Mesenchymal stem cell (in vitro differentiated cells and primary cell): ENCODE results near the gene FLT3LG.
"Not testable (repeated sequence)": the region's sequence is repeated elsewhere in the genome, so short reads cannot be mapped to it uniquely, and the experiment has no call there.

Experiments
- DNase-seq: peaks from one replicate; pipeline ENCODE4 v3.0.0-alpha.2; 2013
- H2AFZ ChIP-seq: one replicate; pipeline ENCODE4 v1.6.1; 2013; ENCODE audit warnings: low read depth, mild to moderate bottlenecking, control low read depth, inconsistent platforms, low read length, moderate library complexity
- H2AK5ac ChIP-seq: 2 replicates; pipeline ENCODE4 v1.6.1; 2013; ENCODE audit warnings: low read length, moderate library complexity, mild to moderate bottlenecking, inconsistent platforms; ENCODE audit not compliant: severe bottlenecking
- H2BK120ac ChIP-seq: one replicate; pipeline ENCODE4 v1.6.1; 2013; ENCODE audit warnings: low read depth, mild to moderate bottlenecking, inconsistent platforms, low read length, moderate library complexity
- H2BK12ac ChIP-seq, 2 experiments: one replicate each; pipeline ENCODE4 v1.6.1; 2013; ENCODE audit warnings: inconsistent platforms in 2 of 2, low read length in 2 of 2, mild to moderate bottlenecking in 2 of 2, moderate library complexity in 2 of 2, control low read depth in 1 of 2
- H2BK15ac ChIP-seq: one replicate; pipeline ENCODE4 v1.6.1; 2013; ENCODE audit warnings: mild to moderate bottlenecking, low read depth, inconsistent platforms; ENCODE audit not compliant: poor library complexity, severe bottlenecking
- H2BK5ac ChIP-seq: 2 replicates; pipeline ENCODE4 v1.6.1; 2013; ENCODE audit warnings: low read depth, mild to moderate bottlenecking, low read length, control low read depth, inconsistent platforms; ENCODE audit not compliant: poor library complexity, severe bottlenecking
- H3K14ac ChIP-seq, 2 experiments: one replicate each; pipeline ENCODE4 v1.6.1; 2013; ENCODE audit warnings: inconsistent platforms in 2 of 2, low read length in 2 of 2, control low read depth in 1 of 2, mild to moderate bottlenecking in 1 of 2, moderate library complexity in 1 of 2
- H3K18ac ChIP-seq, 2 experiments: one replicate each; pipeline ENCODE4 v1.6.1; 2013; ENCODE audit warnings: inconsistent platforms in 2 of 2, low read length in 2 of 2, control low read depth in 1 of 2, low read depth in 1 of 2, mild to moderate bottlenecking in 1 of 2
- H3K23ac ChIP-seq, 2 experiments: one replicate each; pipeline ENCODE4 v1.6.1; 2013; ENCODE audit warnings: inconsistent platforms in 2 of 2, low read length in 2 of 2, mild to moderate bottlenecking in 2 of 2, moderate library complexity in 2 of 2, control low read depth in 1 of 2
- H3K27ac ChIP-seq: 2 replicates; pipeline ENCODE4 v1.5.1; 2013; ENCODE audit warnings: mild to moderate bottlenecking, moderate library complexity, low read length, control low read depth, inconsistent platforms; ENCODE audit not compliant: poor library complexity, severe bottlenecking
- H3K27me3 ChIP-seq, 2 experiments: 2 replicates each; pipeline versions ENCODE4 v1.6.1 to v1.7.0; 2013; ENCODE audit warnings: low read length in 2 of 2, mild to moderate bottlenecking in 2 of 2, moderate library complexity in 2 of 2, control low read depth in 1 of 2, inconsistent platforms in 1 of 2; ENCODE audit not compliant: control insufficient read depth in 1 of 2, insufficient read depth in 1 of 2
- H3K36me3 ChIP-seq, 2 experiments: 2 replicates each; pipeline versions ENCODE4 v1.6.1 to v1.7.0; 2013; ENCODE audit warnings: low read length in 2 of 2, control low read depth in 1 of 2, inconsistent platforms in 1 of 2, low read depth in 1 of 2, mild to moderate bottlenecking in 1 of 2; ENCODE audit not compliant: insufficient read depth in 2 of 2, control insufficient read depth in 1 of 2
- H3K4ac ChIP-seq, 2 experiments: one replicate each; pipeline ENCODE4 v1.6.1; 2013; ENCODE audit warnings: inconsistent platforms in 2 of 2, low read length in 2 of 2, mild to moderate bottlenecking in 2 of 2, moderate library complexity in 2 of 2, control low read depth in 1 of 2, low read depth in 1 of 2
- H3K4me1 ChIP-seq: 2 replicates; pipeline ENCODE4 v1.6.1; 2013; ENCODE audit warnings: low read depth, low read length, control low read depth; ENCODE audit not compliant: control insufficient read depth, insufficient read depth
- H3K4me2 ChIP-seq: 2 replicates; pipeline ENCODE4 v1.6.1; 2013; ENCODE audit warnings: low read length, mild to moderate bottlenecking, inconsistent platforms; ENCODE audit not compliant: poor library complexity, severe bottlenecking
- H3K4me3 ChIP-seq, 2 experiments: 2 replicates each; pipeline versions ENCODE4 v1.5.1 to v1.7.0; 2013; ENCODE audit warnings: low read length in 2 of 2, mild to moderate bottlenecking in 2 of 2, control low read depth in 1 of 2, low read depth in 1 of 2; ENCODE audit not compliant: insufficient read depth in 1 of 2
- H3K79me1 ChIP-seq: replicated peaks from 2 replicates; pipeline ENCODE4 v1.6.1; 2013; ENCODE audit warnings: mild to moderate bottlenecking, control low read depth, low read length, inconsistent platforms; ENCODE audit not compliant: poor library complexity, severe bottlenecking
- H3K9ac ChIP-seq: 2 replicates; pipeline ENCODE4 v1.7.0; 2013; ENCODE audit warnings: mild to moderate bottlenecking, low read length, moderate library complexity
- H3K9me3 ChIP-seq: 2 replicates; pipeline ENCODE4 v1.7.0; 2013; ENCODE audit warnings: mild to moderate bottlenecking, low read length; ENCODE audit not compliant: control insufficient read depth
- H4K8ac ChIP-seq: one replicate; pipeline ENCODE4 v1.6.1; 2013; ENCODE audit warnings: inconsistent platforms, mild to moderate bottlenecking, low read length, moderate library complexity
- H4K91ac ChIP-seq: one replicate; pipeline ENCODE4 v1.6.1; 2013; ENCODE audit warnings: mild to moderate bottlenecking, low read length, inconsistent platforms
- WGBS: methylation state at CpG from one replicate; pipeline ENCODE4 v1.1.7; 2013; ENCODE audit warnings: mixed read lengths; 5-methylcytosine and 5-hydroxymethylcytosine counted together

The FLT3LG gene

DNA sequence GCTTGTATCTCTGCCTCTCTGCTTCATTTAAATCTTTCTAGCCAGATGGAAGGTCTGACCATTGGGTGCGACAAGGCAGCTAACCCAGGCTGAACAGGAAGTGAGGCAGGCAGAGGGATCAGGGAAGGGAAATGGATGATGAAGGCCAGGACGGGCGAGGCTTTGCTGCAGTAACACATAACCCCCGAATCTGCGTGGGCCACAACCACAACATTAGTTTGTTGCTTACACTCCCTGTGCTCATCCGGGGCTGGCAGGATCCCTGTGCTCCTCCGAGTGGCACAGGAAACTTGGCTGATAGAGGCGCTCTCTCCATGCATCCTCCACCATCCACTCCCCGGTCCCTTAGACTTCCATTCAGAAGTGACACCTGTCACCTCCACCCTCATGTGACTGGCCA, 1.1 kb upstream of the FLT3LG start:
- 81% methylated on average over 9 of the region's 9 CpGs for WGBS
- H3K9ac ChIP-seq, result no peak overlapping the region
- DNase-seq, result no peak

GRCh38 chr19:49473501-49473867, 531 bp upstream of the FLT3LG start:
- H4K8ac ChIP-seq, result peak overlapping the region; percentile 71
- peak overlapping the region; percentile 97 for H2AFZ ChIP-seq
- not testable (repeated sequence) for H2BK5ac ChIP-seq, H2BK12ac ChIP-seq, DNase-seq, H2AK5ac ChIP-seq, H2BK15ac ChIP-seq, H3K23ac ChIP-seq, H2BK120ac ChIP-seq, H3K27me3 ChIP-seq, H4K91ac ChIP-seq, H3K9me3 ChIP-seq, H3K79me1 ChIP-seq, H3K27ac ChIP-seq
- 86% methylated on average over 8 of the region's 9 CpGs for WGBS
- peak overlapping the region in 1 of 2 experiments; percentile 84 for H3K4me3 ChIP-seq
- H3K4me1 ChIP-seq, result peaks cover 11% of the 10 kb centered on the region
- peak overlapping the region in 1 of 2 experiments; percentile 49 for H3K14ac ChIP-seq
- peak overlapping the region in 1 of 2 experiments; percentile 19 for H3K4ac ChIP-seq
- peak overlapping the region; percentile 89 for H3K9ac ChIP-seq
- peak overlapping the region in 1 of 2 experiments; percentile 72 for H3K18ac ChIP-seq
- peaks cover 0 to 17% of the 10 kb centered on the region in 2 experiments for H3K36me3 ChIP-seq
- H3K4me2 ChIP-seq, result peak overlapping the region; percentile 81

More for the DNA sequence above, 1.1 kb upstream of the FLT3LG start:
- Histone ChIP-seq H3K4me1 (peaks cover 11% of the 10 kb centered on the region), H3K9me3 (no peaks in the 10 kb centered on the region), H3K79me1 (no peaks in the 10 kb centered on the region), H2AK5ac (no peak overlapping the region), H3K23ac (no peak overlapping the region), H2BK120ac (no peak overlapping the region), H3K18ac (no peak overlapping the region), H2AFZ (no peak overlapping the region), H3K4ac (no peak overlapping the region), H2BK15ac (no peak overlapping the region), H4K8ac (no peak overlapping the region), H2BK12ac (peak overlapping the region in 1 of 2 experiments; percentile 38), H3K27ac (no peak overlapping the region), H4K91ac (no peak overlapping the region), H3K27me3 (peaks cover 0 to 7% of the 10 kb centered on the region in 2 experiments), H3K4me2 (no peak overlapping the region), H3K14ac (no peak overlapping the region), H3K36me3 (peaks cover 0 to 22% of the 10 kb centered on the region in 2 experiments), H3K4me3 (no peak overlapping the region), H2BK5ac (no peak overlapping the region)

GRCh38 chr19:49474542-49474924, 518 bp downstream of the FLT3LG start:
- H2BK12ac ChIP-seq, result peak overlapping the region in 1 of 2 experiments; percentile 37
- no peak for DNase-seq
- H3K4me3 ChIP-seq, result peak overlapping the region in 1 of 2 experiments; percentile 84
- H3K23ac ChIP-seq, result no peak overlapping the region
- H3K4ac ChIP-seq, result peak overlapping the region in 1 of 2 experiments; percentile 60
- peaks cover 14% of the 10 kb centered on the region for H3K4me1 ChIP-seq
- peak overlapping the region; percentile 65 to 88 for H3K18ac ChIP-seq
- peak overlapping the region; percentile 95 for H4K91ac ChIP-seq
- peaks cover 0 to 9% of the 10 kb centered on the region in 2 experiments for H3K36me3 ChIP-seq
- H4K8ac ChIP-seq, result peak overlapping the region; percentile 96
- no peak overlapping the region for H2BK15ac ChIP-seq
- H2BK120ac ChIP-seq, result no peak overlapping the region
- no peak overlapping the region for H2BK5ac ChIP-seq
- no peak overlapping the region for H3K27ac ChIP-seq
- peak overlapping the region; percentile 4 to 45 for H3K14ac ChIP-seq
- no peak overlapping the region for H2AK5ac ChIP-seq
- WGBS, result 34% methylated on average over 11 of the region's 11 CpGs
- H3K9ac ChIP-seq, result peak overlapping the region; percentile 89
- H3K79me1 ChIP-seq, result no peaks in the 10 kb centered on the region
- H3K9me3 ChIP-seq, result no peaks in the 10 kb centered on the region
- H3K27me3 ChIP-seq, result peaks cover 0 to 7% of the 10 kb centered on the region in 2 experiments
- H2AFZ ChIP-seq, result peak overlapping the region; percentile 46
- H3K4me2 ChIP-seq, result no peak overlapping the region

- H3K23ac ChIP-seq, result no peak overlapping the region
- no peak for DNase-seq
- H2AK5ac ChIP-seq, result no peak overlapping the region
- peak overlapping the region in 1 of 2 experiments; percentile 11 for H3K18ac ChIP-seq
- H2BK12ac ChIP-seq, result no peak overlapping the region
- H3K36me3 ChIP-seq, result peaks cover 0 to 1% of the 10 kb centered on the region in 2 experiments
- no peak overlapping the region for H4K8ac ChIP-seq
- 81% methylated on average over 12 of the region's 15 CpGs for WGBS
- no peak overlapping the region for H3K14ac ChIP-seq
- no peak overlapping the region for H3K4me2 ChIP-seq
- H3K4ac ChIP-seq, result no peak overlapping the region
- no peaks in the 10 kb centered on the region for H3K9me3 ChIP-seq
- no peak overlapping the region for H2BK120ac ChIP-seq
- peaks cover 0 to 7% of the 10 kb centered on the region in 2 experiments for H3K27me3 ChIP-seq
- no peak overlapping the region for H3K27ac ChIP-seq
- peak overlapping the region in 1 of 2 experiments; percentile 84 for H3K4me3 ChIP-seq
- no peaks in the 10 kb centered on the region for H3K79me1 ChIP-seq
- no peak overlapping the region for H2BK15ac ChIP-seq
- peaks cover 14% of the 10 kb centered on the region for H3K4me1 ChIP-seq
- H2AFZ ChIP-seq, result no peak overlapping the region
- peak overlapping the region; percentile 89 for H3K9ac ChIP-seq
- no peak overlapping the region for H2BK5ac ChIP-seq
- H4K91ac ChIP-seq, result no peak overlapping the region
These were observed 1.3 kb downstream of the FLT3LG start for GRCh38 chr19:49475191-49475917.
